GM19035 (cell line): ENCODE data around the gene ATF7.

ENCODE experiments used
- ATAC-seq: cut with Tn5 transposase; IDR thresholded peaks from one replicate; pipeline ENCODE4 v1.9.1; 2021; ENCODE audit not compliant: unreplicated experiment

The ATF7 gene

GRCh38 chr12:53502983-53503728 lies 123.0 kb downstream of the ATF7 start:
- no peak for ATAC-seq

- no peak for ATAC-seq
These were observed 123.9 kb downstream of the ATF7 start for GRCh38 chr12:53502331-53502730.

- no peak for ATAC-seq
These were observed 124.5 kb downstream of the ATF7 start for GRCh38 chr12:53501615-53502181.

GRCh38 chr12:53500776-53501614 lies 125.2 kb downstream of the ATF7 start, which contains the start of gene TARBP2:
Gene TARBP2 (plus strand): TSS chr12:53501283. CDS start chr12:53501409, 126 bp downstream.
- peak; percentile 79 for ATAC-seq

- ATAC-seq = no peak
These were observed 125.9 kb downstream of the ATF7 start for GRCh38 chr12:53500142-53500775.

- ATAC-seq = no peak
These were observed 126.7 kb downstream of the ATF7 start, which contains the start of gene MAP3K12 for GRCh38 chr12:53499266-53500141. Gene MAP3K12 (minus strand): TSS chr12:53499458. CDS start chr12:53487391, 12,067 bp downstream.

GRCh38 chr12:53498235-53498630 lies 127.9 kb downstream of the ATF7 start:
- ATAC-seq = no peak

GRCh38 chr12:53497461-53497860 lies 128.7 kb downstream of the ATF7 start:
- no peak for ATAC-seq

- ATAC-seq = no peak
These were observed 129.5 kb downstream of the ATF7 start for GRCh38 chr12:53496752-53497032.

GRCh38 chr12:53495903-53496751 lies 130.1 kb downstream of the ATF7 start:
- no peak for ATAC-seq

- no peak for ATAC-seq
These were observed 132.4 kb downstream of the ATF7 start for GRCh38 chr12:53493610-53494391.

GRCh38 chr12:53492830-53493609 lies 133.2 kb downstream of the ATF7 start:
- ATAC-seq = peak; percentile 98

- ATAC-seq = no peak
These were observed 134.0 kb downstream of the ATF7 start for GRCh38 chr12:53492188-53492587.

- ATAC-seq = no peak
These were observed 136.8 kb downstream of the ATF7 start for GRCh38 chr12:53489242-53489864.

GRCh38 chr12:53486736-53487487 lies 139.3 kb downstream of the ATF7 start:
- no peak for ATAC-seq

GRCh38 chr12:53485955-53486735 lies 140.0 kb downstream of the ATF7 start:
- ATAC-seq = no peak
